Skeletal muscle tissue (tissue), 4 donors: ENCODE results near the gene PANX1. TPM values are rescaled to one million over a fixed set of nuclear protein-coding genes. Genes with fewer than 3 reads are reported as not detected.
"Not testable (repeated sequence)": the region's sequence is repeated elsewhere in the genome, so short reads cannot be mapped to it uniquely, and the experiment has no call there.

Experiments used
- H3K27ac ChIP-seq: one replicate; pipeline ENCODE4 v1.7.0; 2013; ENCODE audit warnings: mild to moderate bottlenecking, low read depth, low read length, inconsistent platforms
- H3K27me3 ChIP-seq, 3 donors: one replicate each; pipeline ENCODE4 v1.7.0; 2013; ENCODE audit warnings: low read length in 3 of 3; ENCODE audit not compliant: control insufficient read depth in 3 of 3, insufficient read depth in 3 of 3
- H3K36me3 ChIP-seq, 3 donors: one replicate each; pipeline ENCODE4 v1.7.0; 2013; ENCODE audit warnings: low read length in 3 of 3; ENCODE audit not compliant: control insufficient read depth in 3 of 3, insufficient read depth in 3 of 3
- H3K4me1 ChIP-seq, 3 donors: one replicate each; pipeline ENCODE4 v1.7.0; 2013; ENCODE audit warnings: low read length in 3 of 3, mild to moderate bottlenecking in 3 of 3; ENCODE audit not compliant: control insufficient read depth in 3 of 3, insufficient read depth in 3 of 3
- H3K4me3 ChIP-seq, 3 donors: one replicate each; pipeline ENCODE4 v1.7.0; 2013; ENCODE audit warnings: low read length in 3 of 3
- H3K9ac ChIP-seq, 3 donors: one replicate each; pipeline ENCODE4 v1.7.0; 2013; ENCODE audit warnings: low read length in 3 of 3, mild to moderate bottlenecking in 3 of 3, moderate library complexity in 2 of 3, low read depth in 1 of 3
- H3K9me3 ChIP-seq, 3 donors: one replicate each; pipeline ENCODE4 v1.7.0; 2013; ENCODE audit warnings: low read length in 3 of 3; ENCODE audit not compliant: control insufficient read depth in 3 of 3
- total RNA-seq: library from RNA; depleted of rRNA; stranded (reverse); fragments of >200 nt; gene quantifications from one replicate; pipeline ENCODE4 v1.2.3, GENCODE V29; 2014
- donor health status: Osteomylitis.

PANX1 gene
- total RNA-seq, 1 donor from 2014 or later = 20.4 TPM

DNA sequence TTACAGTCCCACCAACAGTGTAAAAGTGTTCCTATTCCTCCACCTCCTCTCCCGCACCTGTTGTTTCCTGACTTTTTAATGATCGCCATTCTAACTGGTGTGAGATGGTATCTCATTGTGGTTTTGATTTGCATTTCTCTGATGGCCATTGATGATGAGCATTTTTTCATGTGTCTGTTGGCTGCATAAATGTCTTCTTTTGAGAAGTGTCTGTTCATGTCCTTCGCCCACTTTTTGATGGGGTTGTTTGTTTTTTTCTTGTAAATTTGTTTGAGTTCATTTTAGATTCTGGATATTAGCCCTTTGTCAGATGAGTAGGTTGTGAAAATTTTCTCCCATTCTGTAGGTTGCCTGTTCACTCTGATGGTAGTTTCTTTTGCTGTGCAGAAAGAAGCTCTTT, 28.7 kb downstream of the PANX1 start:
- not testable (repeated sequence) for H3K27ac ChIP-seq, H3K9me3 ChIP-seq, H3K36me3 ChIP-seq, H3K4me3 ChIP-seq, H3K9ac ChIP-seq, H3K27me3 ChIP-seq
- H3K4me1 ChIP-seq = peaks cover 4 to 12% (median 6%) of the 10 kb centered on the region in 3 donors

GRCh38 chr11:94168882-94169281, 40.2 kb downstream of the PANX1 start:
- H3K4me3 ChIP-seq = no peak overlapping the region
- H3K36me3 ChIP-seq = no peaks in the 10 kb centered on the region

DNA sequence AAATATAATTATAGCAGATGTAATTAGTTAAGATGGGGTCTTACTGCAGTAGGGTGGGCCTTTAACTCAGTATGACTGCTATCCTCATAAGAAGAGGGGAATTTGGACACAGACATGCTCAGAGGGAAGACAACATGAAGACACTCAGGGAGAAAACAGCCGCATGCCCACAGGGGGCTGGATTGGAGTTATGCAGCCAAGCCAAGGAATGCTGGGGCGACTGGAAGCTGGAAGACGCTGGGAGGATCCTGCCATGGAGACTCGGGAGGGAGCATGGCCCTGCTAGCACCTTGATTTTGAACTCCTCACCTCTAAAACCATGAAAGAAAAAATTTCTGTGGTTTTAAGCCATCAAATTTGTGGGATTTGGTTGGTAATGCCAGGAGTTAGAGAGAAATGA, 40.9 kb downstream of the PANX1 start:
- no peaks in the 10 kb centered on the region for H3K9me3 ChIP-seq
- H3K4me3 ChIP-seq = no peak overlapping the region
- H3K4me1 ChIP-seq = peaks cover 0 to 2% (median 0%) of the 10 kb centered on the region in 3 donors

More at GRCh38 chr11:94168882-94169281, 40.2 kb downstream of the PANX1 start:
- Histone ChIP-seq H3K9me3 (no peaks in the 10 kb centered on the region), H3K4me1 (peaks cover 0 to 2% (median 0%) of the 10 kb centered on the region in 3 donors), H3K9ac (no peak overlapping the region), H3K27ac (no peak overlapping the region), H3K27me3 (no peaks in the 10 kb centered on the region)

DNA sequence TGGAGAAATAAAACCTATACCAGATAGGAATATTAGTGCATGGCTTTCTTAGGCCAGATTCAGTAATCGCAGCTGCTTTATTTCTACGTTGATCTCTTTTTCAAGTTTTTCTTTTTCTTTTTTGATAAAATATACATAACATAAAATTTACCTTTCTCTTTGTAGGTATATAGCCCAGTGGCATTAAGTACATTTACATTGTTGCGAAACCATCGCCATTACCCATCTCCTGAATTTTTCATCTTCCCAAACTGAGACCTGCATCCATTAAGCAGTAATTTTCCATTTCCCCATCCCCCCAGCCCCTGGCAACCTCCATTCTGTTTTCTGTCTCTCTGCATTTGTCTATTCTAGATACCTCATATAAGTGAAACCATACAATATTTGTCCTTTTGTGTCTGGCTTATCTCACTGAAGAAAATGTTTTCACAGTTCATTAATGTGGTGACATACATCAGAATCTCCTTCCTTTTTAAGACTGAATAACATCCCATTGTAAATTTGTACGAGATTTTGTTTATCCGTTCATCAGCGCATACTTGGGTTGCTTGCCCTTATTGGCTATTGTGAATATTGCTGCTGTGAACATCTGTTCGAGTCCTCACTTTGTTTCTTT, 41.4 kb downstream of the PANX1 start:
- no peak overlapping the region for H3K27ac ChIP-seq
- no peaks in the 10 kb centered on the region for H3K9me3 ChIP-seq
- H3K4me1 ChIP-seq = peaks cover 0 to 2% (median 0%) of the 10 kb centered on the region in 3 donors
- no peaks in the 10 kb centered on the region for H3K36me3 ChIP-seq
- no peaks in the 10 kb centered on the region for H3K27me3 ChIP-seq
- H3K9ac ChIP-seq = no peak overlapping the region
- no peak overlapping the region for H3K4me3 ChIP-seq

More for the DNA sequence above, 40.9 kb downstream of the PANX1 start:
- Histone ChIP-seq H3K27ac (no peak overlapping the region), H3K27me3 (no peaks in the 10 kb centered on the region), H3K9ac (no peak overlapping the region), H3K36me3 (no peaks in the 10 kb centered on the region)

- no peak overlapping the region for H3K9ac ChIP-seq
- peaks cover 0 to 2% (median 0%) of the 10 kb centered on the region in 3 donors for H3K4me1 ChIP-seq
- no peaks in the 10 kb centered on the region for H3K36me3 ChIP-seq
- no peak overlapping the region for H3K27ac ChIP-seq
- no peaks in the 10 kb centered on the region for H3K27me3 ChIP-seq
- no peaks in the 10 kb centered on the region for H3K9me3 ChIP-seq
- H3K4me3 ChIP-seq = no peak overlapping the region
These were observed 42.3 kb downstream of the PANX1 start for GRCh38 chr11:94170953-94171352.

GRCh38 chr11:94171693-94172440, 43.2 kb downstream of the PANX1 start:
- Histone ChIP-seq H3K27ac (no peak overlapping the region), H3K9ac (no peak overlapping the region), H3K27me3 (no peaks in the 10 kb centered on the region), H3K36me3 (no peaks in the 10 kb centered on the region), H3K4me3 (no peak overlapping the region), H3K9me3 (no peaks in the 10 kb centered on the region), H3K4me1 (peaks cover 0 to 2% (median 0%) of the 10 kb centered on the region in 3 donors)

DNA sequence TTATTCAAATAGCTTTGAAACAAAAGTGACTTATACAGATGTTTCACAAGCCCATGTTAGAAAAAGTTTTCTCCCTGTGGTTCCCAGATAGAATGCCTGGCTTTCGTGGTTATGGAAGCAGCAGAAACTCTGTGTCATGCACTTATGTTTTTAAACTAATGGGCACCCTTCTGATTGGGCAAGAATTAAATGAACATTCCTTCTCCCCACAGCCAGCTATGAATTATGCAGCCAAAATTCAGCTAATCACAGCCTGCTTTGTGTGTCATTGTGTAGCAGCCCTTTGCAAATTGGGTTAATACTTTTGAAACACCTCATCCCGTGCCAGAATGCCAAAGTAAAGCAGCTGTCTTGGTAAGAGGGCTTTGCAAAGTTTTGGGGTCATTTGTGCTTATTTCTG, 46.9 kb downstream of the PANX1 start:
- Histone ChIP-seq H3K9ac (no peak overlapping the region), H3K9me3 (no peaks in the 10 kb centered on the region), H3K27ac (no peak overlapping the region), H3K4me3 (no peak overlapping the region), H3K36me3 (peaks cover 2 to 22% (median 12%) of the 10 kb centered on the region in 3 donors), H3K4me1 (no peaks in the 10 kb centered on the region), H3K27me3 (no peaks in the 10 kb centered on the region)

DNA sequence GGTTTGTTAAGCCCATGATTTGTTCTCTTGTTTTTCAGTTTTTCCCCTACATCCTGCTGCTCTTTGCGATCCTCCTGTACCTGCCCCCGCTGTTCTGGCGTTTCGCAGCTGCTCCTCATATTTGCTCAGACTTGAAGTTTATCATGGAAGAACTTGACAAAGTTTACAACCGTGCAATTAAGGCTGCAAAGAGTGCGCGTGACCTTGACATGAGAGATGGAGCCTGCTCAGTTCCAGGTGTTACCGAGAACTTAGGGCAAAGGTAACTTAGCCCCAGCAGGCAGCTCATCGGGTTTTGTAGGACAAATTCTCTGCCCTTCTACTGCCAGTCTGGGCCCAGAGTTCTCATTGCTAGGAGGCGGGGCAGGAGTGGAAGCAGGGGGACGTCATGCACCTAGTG, 49.7 kb downstream of the PANX1 start:
- Histone ChIP-seq H3K27me3 (no peaks in the 10 kb centered on the region), H3K4me3 (no peak overlapping the region), H3K27ac (no peak overlapping the region), H3K4me1 (no peaks in the 10 kb centered on the region), H3K9me3 (no peaks in the 10 kb centered on the region), H3K36me3 (peaks cover 9 to 32% (median 22%) of the 10 kb centered on the region in 3 donors), H3K9ac (no peak overlapping the region)

DNA sequence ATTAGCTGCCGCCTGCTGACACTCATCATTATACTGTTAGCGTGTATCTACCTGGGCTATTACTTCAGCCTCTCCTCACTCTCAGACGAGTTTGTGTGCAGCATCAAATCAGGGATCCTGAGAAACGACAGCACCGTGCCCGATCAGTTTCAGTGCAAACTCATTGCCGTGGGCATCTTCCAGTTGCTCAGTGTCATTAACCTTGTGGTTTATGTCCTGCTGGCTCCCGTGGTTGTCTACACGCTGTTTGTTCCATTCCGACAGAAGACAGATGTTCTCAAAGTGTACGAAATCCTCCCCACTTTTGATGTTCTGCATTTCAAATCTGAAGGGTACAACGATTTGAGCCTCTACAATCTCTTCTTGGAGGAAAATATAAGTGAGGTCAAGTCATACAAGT, 51.1 kb downstream of the PANX1 start:
- H3K4me3 ChIP-seq = no peak overlapping the region
- H3K27me3 ChIP-seq = no peaks in the 10 kb centered on the region
- H3K36me3 ChIP-seq = peaks cover 9 to 32% (median 24%) of the 10 kb centered on the region in 3 donors
- H3K4me1 ChIP-seq = peaks cover 0 to 6% (median 0%) of the 10 kb centered on the region in 3 donors
- no peaks in the 10 kb centered on the region for H3K9me3 ChIP-seq
- no peak overlapping the region for H3K9ac ChIP-seq
- H3K27ac ChIP-seq = no peak overlapping the region

DNA sequence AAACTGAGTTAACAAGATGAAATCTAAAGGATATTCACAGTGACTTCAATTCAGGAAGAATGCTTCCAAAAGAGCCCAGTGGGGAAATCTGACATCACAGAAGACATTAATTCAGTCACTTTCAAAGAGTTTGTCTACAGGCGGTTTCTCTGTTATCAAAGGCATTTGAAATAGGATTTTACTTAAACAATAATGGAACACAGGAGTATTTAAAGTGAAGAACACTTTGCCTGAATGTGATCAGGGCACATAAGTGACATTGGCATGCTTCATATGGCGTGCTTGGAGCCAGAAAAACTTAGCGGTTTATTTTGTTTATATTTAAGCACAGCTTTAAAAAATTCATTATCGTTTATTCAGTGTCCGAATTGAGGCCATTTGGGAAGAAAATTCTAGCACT, 52.9 kb downstream of the PANX1 start:
- Histone ChIP-seq H3K4me1 (peaks cover 0 to 9% (median 0%) of the 10 kb centered on the region in 3 donors), H3K27ac (no peak overlapping the region), H3K36me3 (peaks cover 9 to 32% (median 24%) of the 10 kb centered on the region in 3 donors)

More for the DNA sequence above, 52.9 kb downstream of the PANX1 start:
- Histone ChIP-seq H3K27me3 (no peaks in the 10 kb centered on the region), H3K9ac (no peak overlapping the region), H3K9me3 (no peaks in the 10 kb centered on the region), H3K4me3 (no peak overlapping the region)
